Activated CD4-positive, CD25-positive, alpha-beta regulatory T cell (primary cell): ENCODE results near the gene NR6A1.

Source experiments
- DNase-seq, 4 experiments: peaks; one replicate each; lab custom pipeline; 2025; lab: John Stamatoyannopoulos, UW

The NR6A1 gene

DNA sequence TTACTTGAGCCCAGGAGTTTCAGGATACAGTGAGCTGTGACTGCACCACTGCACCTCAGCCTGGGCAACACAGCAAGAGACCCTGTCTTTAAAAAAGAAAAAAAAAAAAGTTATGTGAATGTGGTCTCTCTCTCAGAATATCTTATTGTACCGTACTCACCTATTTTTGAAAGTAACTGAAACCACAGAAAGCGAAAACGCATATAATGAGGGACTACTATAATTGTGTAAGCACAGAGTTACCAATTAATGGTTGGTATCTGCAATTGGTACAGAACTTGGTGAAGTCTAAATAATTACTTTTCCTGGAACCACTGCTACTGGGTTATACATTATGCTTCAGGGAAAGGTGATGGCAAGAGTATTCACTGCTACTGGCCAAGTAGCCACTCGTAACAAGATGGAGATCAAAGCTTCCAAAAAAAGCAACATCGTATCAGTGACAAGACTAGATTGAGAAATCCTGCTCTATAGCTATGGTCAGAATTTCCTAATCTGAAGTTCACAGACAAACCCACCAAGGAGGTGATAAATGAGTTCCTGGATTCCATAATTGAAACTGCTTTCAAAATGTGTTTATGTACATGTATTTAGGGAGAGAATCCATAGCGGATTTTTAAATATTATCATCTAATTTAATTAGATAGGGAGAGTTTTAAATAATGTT lies 82.7 kb downstream of the NR6A1 start:
- DNase-seq, result no peak

DNA sequence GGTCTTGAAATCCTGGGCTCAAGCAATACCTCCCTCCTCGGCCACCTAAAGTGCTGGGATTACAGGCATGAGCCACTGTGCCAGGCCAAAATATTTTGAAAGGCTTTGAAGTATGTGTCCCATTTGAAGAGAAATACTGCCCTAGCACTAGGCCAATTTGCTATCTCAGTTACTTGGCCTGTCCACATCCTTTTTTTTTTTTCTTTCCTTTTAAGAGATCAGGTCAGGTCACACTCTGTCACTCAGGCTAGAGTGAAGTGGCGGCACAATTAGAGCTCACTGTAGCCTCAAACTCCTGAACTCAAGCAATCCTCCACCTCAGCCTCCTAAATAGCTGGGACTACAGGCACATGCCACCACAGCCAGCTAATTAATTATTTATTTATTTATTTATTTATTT lies 84.2 kb downstream of the NR6A1 start:
- no peak for DNase-seq

DNA sequence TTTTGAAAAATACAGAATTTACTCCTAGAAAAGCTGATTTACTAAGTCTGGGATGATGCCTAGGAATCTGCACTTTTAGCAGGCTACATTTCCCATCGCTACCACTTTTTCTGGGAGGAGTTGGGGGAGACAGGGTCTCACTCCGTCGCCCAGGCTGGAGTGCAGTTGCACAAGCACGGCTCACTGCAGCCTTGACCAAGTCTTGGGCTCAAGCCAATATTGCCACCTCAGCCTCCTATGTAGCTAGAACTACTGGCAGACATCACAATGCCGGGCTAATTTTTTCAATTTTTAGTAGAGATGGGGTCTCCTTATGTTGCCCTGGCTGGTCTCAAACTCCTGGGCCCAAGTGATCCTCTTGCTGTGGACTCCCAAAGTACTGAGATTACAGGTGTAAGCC lies 85.9 kb downstream of the NR6A1 start:
- DNase-seq, result no peak

DNA sequence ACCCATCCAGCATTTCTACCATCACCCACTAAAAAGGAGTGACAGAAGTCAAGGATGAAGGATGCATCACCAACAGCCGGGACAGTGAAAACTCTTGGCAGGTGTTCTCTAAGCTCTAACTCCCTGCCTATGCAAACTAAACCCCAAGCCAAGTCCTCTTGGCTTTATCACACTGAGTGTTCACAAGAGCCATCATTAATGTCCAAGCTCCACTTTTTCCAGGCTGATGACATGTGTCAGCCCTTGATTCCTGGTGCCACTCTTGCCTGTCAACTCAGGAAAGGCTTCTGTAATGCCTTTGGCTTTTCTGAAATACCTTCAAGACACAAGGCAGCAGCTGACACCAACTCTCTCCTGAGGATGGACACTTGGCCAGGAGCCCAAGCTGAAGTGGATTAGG lies 86.9 kb downstream of the NR6A1 start:
- DNase-seq, result no peak

DNA sequence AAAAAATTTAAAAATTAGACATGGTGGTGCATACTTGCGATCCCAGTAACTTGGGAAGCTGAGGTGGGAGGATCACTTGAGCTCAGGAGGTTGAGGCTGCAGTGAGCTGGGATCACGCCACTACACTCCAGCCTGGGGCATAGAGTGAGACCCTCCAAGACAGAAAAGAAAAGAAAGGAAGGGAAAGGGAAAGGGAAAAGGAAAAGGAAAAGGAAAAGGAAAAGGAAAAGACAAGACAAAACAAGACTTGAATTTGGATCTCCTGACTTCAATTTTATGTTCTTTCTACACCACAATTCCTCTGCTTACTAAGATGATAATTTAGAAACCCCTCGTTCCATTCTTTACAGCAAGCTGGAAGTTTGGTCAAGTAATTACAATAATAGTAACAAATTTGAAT lies 88.1 kb downstream of the NR6A1 start:
- no peak for DNase-seq

DNA sequence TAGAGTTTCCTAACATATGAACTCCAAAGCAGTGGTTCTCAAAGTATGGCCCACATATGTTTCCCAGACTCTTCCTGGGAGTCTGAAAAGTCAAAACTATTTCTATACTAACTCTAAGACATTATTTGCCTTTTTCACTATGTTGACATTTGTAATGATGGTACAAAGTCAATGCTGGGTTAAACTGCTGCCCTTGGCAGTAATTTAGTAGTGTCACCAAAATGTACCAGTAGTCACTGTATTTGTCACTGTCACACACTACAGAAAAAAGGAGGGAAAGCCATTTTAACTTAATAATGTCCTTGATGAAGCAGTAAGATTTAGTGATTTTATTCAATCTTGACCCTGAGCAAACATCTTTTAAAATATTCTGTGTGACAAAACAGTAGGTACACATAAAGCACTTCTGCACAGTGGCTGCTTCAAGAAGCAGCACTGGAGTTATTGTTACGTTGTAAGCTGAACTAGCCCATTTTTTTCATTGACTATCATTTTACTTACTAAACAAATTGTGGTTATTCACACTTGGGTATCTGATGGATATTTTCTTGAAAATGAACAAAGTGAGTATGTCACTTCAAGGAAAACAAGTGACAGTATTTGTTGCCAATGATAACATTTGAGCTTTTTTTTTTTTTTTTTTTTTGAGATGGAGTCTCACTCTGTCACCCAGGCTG lies 90.3 kb downstream of the NR6A1 start:
- no peak for DNase-seq

DNA sequence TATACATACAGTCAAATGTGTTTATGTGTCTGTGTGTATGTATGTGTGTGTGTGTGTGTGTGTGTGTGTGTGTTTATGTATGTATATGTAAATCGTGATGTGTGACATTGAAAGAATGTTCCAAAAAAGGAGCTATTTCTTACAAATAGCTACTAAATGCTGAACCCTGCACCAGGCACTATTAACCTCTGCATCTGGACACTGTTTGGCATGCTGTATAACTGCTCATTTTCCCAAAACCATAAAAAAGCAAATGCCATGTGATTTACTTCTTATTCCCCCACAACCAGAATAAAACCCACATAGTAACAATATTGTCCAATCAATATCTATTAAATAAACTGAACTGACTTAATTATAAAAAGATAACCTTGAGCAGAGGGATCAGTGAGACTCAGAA lies 91.1 kb downstream of the NR6A1 start:
- no peak for DNase-seq

DNA sequence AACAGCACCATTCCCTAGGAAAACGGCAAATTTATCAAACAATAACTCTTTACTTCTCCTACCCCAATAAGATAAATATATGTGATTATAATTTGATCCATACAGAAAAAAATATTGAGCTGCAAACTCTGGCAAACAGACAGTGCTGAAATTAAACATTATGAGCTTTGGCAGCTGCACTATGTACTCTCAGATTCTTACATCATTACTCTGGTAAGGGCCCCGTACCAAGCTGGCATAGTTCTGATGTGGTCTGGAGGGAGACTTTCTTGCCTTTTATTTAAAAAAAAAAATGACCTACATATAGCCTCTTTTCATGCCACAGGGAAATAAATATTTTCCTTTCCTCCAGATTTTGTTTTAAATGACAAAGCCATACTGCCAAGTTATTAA lies 95.0 kb downstream of the NR6A1 start:
- no peak for DNase-seq

DNA sequence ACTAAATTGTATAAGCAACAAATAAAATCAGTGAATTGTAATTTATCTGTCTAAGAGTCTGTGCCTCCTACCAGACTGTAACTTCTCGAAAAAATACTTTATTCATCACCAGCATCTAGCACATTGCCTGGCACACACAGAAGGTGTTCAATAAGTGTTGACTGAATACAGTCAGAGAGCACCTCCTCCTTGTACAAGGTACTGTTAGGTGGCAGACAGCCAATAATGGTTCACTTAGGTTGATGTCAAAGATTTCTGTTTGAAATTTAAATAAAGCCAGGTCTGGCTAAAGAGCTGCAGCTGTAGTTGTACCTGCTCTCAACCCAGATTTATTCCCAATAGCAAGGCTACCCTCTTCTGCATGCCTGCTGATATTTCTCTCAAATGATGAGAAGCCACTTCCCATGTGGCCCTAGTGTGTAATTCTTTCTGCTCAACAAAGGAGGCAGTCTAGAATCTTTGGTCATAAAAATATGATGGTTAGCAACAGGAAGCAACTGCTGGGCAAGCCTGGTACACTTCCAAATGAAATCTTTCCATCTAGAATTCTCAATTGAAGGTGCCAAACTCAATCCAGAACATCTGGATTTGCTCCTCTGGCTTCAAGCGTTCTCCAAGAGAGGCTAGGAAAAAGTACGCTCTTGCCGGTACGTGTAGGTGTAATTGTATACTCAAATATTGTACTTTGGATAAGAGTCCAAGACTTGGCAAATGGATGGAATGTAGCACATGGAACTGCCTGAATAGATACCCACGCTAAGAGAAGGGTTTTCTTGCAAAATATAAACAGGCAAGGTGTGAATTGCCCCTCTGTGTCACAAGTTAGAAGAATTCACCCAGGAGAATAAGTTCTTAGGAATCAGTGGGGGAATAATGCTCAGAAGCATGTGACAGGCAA lies 95.6 kb downstream of the NR6A1 start:
- no peak for DNase-seq

DNA sequence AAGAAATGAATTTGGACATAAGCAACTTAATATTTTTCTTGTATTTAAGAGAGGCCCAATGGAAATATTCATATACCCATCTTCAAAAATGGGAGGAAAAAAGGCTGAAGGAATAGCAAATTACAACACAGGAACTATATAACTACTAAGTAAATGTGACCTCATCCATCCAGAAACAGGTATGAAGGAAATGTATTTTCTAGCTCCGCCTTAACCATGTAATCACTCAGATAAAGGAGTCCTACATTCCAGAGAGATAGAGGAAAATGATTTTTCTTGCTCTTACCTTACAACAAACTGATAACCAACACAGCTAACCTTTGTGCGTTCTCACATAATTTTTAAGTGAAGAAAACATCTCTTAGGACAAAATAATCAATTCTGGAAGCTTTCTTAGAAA lies 96.5 kb downstream of the NR6A1 start:
- DNase-seq, result no peak

DNA sequence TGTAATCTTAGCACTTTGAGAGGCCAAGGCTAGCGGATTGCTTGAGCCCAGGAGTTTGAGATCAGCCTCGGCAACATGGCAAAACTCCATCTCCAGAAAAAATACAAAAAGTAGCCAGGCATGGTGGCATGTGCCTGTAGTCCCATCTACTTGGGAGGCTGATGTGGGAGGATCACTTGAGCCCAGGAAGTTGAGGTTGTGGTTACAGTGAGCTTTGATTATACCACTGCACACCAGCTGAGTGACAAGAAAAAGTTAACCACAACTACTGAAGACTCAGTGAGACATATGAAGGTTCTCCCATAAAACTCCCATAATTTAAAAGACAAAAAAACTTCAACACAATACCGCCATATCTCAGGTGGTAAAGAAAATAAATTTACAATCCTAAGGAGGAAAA lies 98.0 kb downstream of the NR6A1 start:
- no peak for DNase-seq

DNA sequence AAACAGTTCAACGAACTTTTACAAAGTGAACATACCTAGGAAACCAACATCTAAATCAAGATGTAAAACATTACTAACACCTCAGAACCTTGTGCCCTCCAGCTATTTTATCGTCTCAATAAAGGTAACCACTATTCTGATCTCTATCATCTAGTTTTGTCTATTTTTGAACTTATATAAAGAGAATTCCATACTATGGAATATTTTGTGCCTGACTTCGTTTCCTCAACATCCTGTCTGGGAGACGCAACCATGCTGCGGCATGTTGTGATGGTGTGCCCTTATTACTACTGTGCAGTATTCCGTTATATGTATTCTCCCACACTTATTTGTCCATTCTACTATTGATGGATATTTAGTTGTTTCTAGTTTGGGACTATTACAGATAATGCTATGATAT lies 99.2 kb downstream of the NR6A1 start:
- no peak for DNase-seq

DNA sequence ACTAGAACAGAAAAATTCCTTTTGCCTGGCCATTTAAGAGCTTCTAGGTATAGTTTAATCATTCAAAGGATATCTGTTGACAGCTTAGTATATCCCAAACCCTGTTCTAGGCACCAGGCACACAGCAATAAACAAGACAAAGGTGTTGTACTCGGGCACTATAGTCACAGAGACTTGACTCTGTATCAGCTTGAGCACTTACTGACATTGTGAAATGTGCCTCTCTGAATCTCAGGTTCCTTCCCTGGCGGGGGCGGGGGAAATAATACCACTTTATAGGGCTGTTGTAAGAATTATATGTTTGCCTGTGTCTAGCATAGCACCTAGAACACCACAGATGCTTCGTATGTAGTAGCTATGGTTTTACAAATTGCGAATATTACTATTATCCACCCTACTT lies 104.5 kb downstream of the NR6A1 start:
- DNase-seq, result no peak

DNA sequence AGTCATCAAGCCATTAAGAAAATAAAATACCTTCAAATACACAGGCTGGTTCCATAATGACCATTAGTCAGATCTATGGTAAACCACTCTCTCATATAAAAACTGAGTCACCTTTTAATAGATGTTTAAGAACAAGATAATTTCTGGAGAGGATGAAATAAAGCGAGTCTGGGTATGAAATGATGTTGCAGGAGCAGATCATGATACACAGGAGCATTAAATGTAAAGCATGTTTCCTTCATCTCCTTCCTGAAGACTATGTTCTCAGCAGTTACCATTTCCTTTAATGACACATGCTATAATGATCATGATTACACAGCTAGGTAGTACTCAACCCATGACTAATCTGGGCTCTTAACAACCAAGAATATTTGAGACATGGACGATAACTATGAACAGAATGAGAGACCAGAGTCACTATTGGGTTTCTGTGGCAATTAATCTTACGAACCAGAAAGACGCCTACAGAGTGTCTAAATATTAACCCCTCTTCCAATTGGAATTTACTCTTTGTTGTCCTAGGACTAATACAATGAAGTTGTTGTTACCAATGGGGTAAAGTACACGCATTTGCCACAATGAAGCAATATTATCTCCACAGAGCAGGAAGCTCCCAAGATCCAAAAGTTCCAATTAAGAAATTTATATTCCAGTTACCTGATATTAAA lies 105.6 kb downstream of the NR6A1 start:
- DNase-seq, result no peak

DNA sequence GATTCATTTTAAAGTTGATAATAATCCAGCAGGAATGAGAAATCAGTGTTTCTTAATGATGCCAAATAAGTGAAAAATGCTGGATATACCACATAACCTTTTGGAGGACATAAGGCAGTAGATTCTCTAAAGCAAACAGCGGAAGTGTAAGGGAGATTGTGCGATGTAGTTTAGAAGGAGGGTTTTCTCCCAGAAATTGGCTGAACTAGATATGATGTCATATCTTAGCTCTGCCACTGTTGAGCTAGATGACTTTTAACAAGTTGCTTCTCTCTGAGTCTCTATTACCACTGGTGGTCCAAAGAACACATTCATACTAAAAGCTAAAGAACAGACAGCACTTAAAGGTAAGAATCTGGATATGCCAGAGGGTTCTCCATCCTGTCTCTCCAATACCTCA lies 107.0 kb downstream of the NR6A1 start:
- DNase-seq, result no peak

DNA sequence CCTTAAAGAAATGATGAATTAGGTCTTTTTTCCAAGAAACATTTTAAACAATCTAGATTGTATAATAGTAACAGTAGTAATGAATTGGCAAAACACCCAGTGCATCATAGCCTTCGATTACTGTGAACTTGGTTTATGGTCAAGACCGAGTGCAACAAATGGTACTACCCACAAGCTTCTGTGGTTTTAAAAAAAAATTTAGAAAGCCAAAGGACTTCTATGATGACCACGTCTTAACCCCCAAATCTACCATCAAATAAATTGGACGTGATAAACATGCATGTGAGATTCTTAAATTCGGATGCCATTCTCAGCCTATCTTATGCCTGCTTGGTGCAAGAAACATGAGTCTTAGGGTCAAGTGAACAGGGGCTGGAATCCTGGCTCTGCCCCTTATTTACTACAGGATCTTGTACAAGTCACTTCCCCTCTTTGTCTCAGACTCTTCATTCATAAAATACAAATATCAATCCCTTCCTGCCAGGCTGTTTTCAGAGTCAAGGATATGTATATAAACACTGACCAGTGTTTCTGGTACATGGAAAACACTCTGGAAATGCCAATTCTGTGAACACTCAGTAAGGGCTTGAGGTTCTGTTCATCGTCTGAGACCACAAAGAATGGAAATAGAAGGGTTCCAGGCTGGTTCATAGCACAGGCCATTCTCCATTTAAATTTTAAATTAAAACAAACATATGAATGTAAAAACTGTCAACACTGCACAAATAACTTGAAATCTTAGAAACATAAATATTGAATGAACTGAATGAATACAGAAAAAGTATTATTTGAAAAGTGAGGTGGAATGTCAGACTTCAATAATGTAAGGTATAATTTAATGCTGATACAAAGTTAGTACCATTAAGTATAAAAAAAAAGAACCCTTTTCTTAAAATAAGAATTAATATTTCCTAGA lies 107.8 kb downstream of the NR6A1 start:
- DNase-seq, result no peak

DNA sequence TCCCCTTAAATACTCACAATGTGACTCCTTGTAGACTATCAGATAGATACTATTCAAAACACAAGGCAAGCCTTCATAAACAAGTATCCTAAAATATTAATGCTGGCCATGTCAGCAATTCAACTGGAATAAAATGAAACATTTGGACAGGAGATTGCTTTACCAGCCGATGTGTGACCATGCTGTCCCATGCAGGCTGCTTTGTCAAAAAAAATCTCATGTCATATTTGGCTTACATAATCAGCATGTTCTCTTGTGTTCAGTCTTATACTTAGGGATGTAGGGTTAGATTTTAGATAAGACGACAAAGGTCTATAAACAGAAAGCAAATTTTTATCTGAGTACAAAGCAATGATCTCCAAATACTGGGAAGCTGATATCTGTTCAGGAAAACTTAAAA lies 108.5 kb downstream of the NR6A1 start:
- no peak for DNase-seq

DNA sequence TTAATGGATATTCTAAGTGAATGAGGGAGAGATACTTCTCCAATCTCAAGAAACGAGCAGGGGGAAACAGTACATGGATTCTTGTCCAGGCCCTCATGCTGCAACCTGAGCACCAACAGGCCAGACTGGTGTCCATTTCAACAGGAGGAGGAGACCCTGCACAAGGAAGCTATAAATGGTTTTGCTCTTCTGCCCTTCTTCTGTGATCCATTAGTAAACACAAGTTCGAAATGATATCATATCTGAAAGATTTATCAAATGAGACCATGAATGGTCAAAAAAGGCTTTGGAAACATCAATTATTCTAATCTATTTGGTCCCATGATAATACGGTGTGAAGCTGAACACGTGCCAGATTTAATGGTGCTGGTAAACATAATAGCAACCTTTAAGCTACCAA lies 109.8 kb downstream of the NR6A1 start:
- DNase-seq, result no peak

DNA sequence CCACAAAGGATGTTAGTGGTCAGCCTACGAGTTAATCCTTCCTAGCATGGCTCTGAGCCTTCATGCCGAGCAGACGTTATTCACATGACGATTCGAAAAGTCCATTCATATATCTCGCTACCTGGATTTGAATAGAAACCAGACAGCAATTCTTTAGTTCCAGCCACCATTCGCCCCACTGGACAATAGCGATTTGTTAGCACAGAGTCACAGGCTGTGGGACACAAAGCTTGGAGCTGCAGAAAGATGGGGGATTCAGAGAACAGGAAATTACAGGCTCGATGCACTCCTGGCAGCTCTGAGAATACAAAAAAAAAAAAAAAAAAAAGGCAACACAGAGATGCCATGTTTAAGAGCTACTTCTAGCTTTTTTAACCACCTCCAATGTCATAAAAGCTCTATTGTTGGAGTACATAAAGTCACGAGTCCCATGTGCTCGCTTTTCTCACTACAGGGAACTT lies 110.7 kb downstream of the NR6A1 start:
- DNase-seq, result no peak

DNA sequence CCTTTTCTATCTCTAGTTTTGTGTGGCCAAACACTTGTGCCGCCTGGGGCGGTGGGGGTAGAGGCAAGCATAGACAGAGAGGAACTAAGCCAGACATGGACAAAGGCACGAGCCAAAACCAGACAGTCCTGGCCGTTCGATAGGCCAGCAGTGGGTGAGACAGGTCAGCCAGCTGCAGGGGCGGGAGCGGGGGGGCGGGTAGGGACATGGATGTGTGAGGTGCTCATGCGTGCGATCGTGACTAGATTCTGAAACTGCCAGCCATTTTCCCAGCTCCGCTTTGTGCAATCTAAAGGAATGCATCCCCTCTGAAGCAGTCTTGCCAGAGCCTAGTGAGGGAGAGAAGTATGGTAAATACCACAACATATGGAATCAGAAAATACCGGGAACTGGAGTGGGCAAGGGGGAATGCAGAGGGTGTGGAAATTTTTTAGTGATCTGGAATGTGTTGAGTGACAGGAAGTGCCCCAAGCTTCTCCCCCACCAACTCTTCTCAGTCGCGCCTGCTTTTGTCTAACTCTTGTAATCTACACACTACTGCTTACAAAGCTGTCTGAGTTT lies 111.9 kb downstream of the NR6A1 start:
- no peak for DNase-seq
